Left ventricle myocardium inferior (tissue), 1 donor: ENCODE measurements around the gene NACAD. TPM values are rescaled to one million over a fixed set of nuclear protein-coding genes. Genes with fewer than 3 reads are reported as not detected.
A peak's percentile ranks its signal among the peaks of the same experiment; 100 is the strongest.

ENCODE experiments used
- DNase-seq: peaks from one replicate; pipeline ENCODE4 v3.0.0-alpha.2; 2020
- H3K27ac ChIP-seq: fragments of 200-600 bp; replicated peaks from 2 replicates; pipeline ENCODE4 v1.8.0; 2021
- H3K27me3 ChIP-seq: fragments of 200-600 bp; 2 replicates; pipeline ENCODE4 v1.8.0; 2021; ENCODE audit warnings: low read depth
- H3K36me3 ChIP-seq: fragments of 200-600 bp; 2 replicates; pipeline ENCODE4 v1.8.0; 2021
- H3K4me1 ChIP-seq: fragments of 200-600 bp; 2 replicates; pipeline ENCODE4 v1.8.0; 2021
- H3K4me3 ChIP-seq: fragments of 200-600 bp; 2 replicates; pipeline ENCODE4 v1.8.0; 2021; ENCODE audit warnings: mild to moderate bottlenecking, moderate library complexity
- H3K9me3 ChIP-seq: fragments of 200-600 bp; replicated peaks from 2 replicates; pipeline ENCODE4 v1.8.0; 2021
- intact Hi-C: fragments of 100-400 bp; cut with micrococcal nuclease; formaldehyde crosslinking; loops from one replicate; pipeline ENCODE4 v1.11.0; 2022
- total RNA-seq: library from RNA; stranded (reverse); fragmentation: NEBNext Ultra II Directional; extraction: Animal tissue kit (Norgen Biotek cat#: 25700); gene quantifications from one replicate; pipeline ENCODE4 v1.2.1, GENCODE V29; 2021
- TF ChIP-seq, protein P1 (sequence below): fragments of 200-600 bp; IDR thresholded peaks from 2 replicates; pipeline ENCODE4 v1.8.0; 2021; ENCODE audit warnings: antibody characterized with exemption, mild to moderate bottlenecking, borderline replicate concordance
- donor health status: DM: no; HTN: yes; CAD: no; lungs with severe emphysema.

The NACAD gene
- total RNA-seq, 1 donor from 2014 or later = 3.8 TPM

DNA sequence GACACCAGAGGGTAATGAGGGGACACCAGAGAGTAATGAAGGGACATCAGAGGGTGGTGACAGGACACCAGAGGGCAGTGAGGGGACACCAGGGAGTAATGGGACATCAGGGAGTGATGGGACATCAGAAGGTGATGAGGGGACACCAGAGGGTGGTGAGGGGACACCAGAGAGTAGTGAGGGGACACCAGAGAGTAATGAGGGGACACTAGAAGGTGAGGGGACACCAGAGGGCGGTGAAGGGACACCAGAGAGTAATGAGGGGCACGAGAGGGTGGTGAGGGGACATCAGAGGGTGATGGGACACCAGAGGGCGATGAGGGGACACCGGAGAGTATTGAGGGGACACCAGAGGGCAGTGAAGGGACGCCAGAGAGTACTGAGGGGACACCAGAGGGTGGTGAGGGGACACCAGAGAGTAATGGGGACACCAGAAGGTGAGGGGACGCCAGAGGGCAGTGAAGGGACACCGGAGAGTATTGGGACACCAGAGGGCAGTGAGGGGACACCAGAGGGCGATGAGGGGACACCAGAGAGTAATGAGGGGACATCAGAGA lies 10.6 kb downstream of the NACAD start:
- Histone ChIP-seq H3K4me1 (peaks cover 13% of the 10 kb centered on the region), H3K27me3 (no peaks in the 10 kb centered on the region), H3K9me3 (no peaks in the 10 kb centered on the region), H3K27ac (no peak overlapping the region), H3K4me3 (no peak overlapping the region), H3K36me3 (peaks cover 41% of the 10 kb centered on the region)
- TF ChIP-seq, protein P1, sequence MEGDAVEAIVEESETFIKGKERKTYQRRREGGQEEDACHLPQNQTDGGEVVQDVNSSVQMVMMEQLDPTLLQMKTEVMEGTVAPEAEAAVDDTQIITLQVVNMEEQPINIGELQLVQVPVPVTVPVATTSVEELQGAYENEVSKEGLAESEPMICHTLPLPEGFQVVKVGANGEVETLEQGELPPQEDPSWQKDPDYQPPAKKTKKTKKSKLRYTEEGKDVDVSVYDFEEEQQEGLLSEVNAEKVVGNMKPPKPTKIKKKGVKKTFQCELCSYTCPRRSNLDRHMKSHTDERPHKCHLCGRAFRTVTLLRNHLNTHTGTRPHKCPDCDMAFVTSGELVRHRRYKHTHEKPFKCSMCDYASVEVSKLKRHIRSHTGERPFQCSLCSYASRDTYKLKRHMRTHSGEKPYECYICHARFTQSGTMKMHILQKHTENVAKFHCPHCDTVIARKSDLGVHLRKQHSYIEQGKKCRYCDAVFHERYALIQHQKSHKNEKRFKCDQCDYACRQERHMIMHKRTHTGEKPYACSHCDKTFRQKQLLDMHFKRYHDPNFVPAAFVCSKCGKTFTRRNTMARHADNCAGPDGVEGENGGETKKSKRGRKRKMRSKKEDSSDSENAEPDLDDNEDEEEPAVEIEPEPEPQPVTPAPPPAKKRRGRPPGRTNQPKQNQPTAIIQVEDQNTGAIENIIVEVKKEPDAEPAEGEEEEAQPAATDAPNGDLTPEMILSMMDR = no peak
- intact Hi-C loops = no loop called here
- no peak for DNase-seq

DNA sequence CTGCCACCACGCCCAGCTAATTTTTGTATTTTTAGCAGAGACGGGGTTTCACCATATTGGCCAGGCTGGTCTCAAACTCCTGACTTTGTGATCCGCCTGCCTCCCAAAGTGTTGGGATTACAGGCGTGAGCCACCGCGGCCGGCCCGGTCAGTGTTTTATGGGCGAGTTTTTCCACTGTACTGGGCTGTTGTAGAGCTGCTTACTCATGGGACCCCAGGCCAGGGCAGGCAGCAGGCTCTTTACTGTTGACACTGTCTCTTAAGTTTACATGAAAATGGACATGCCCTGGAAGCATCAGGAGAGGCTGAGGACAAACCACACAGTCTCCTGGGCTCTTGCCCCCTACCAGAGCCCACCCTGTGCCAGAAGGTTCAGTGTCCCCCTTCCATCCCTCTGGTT lies 11.2 kb downstream of the NACAD start:
- intact Hi-C loops = no loop called here
- no peak for DNase-seq
- H3K36me3 ChIP-seq = peaks cover 47% of the 10 kb centered on the region

DNA sequence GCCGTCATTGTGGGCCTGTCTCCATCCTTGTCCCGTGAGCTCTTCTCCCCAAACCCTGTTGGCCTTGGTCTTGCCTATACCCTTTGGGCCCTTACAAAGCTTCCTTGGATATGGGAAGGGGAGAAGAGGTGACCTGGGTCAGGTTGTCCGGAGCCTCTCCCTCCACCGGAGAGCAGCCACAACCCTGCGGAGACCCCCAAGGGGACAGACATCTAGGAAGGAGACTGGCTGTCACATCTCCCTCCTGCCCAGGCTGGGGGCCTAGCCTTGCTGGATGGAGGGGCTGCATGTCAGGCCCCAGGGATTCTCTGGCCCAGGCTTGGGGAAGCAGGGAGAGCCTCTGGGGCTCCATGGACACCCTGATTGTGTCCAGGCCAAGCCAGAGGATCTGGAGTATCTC lies 11.8 kb downstream of the NACAD start:
- H3K36me3 ChIP-seq = peaks cover 54% of the 10 kb centered on the region
- no peak overlapping the region for H3K27ac ChIP-seq
- TF ChIP-seq, protein P1 = no peak
- intact Hi-C loops = no loop called here
- H3K27me3 ChIP-seq = no peaks in the 10 kb centered on the region
- H3K4me1 ChIP-seq = peaks cover 15% of the 10 kb centered on the region
- no peak overlapping the region for H3K4me3 ChIP-seq
- no peak for DNase-seq
- no peaks in the 10 kb centered on the region for H3K9me3 ChIP-seq

More for the DNA sequence above, 11.2 kb downstream of the NACAD start:
- Histone ChIP-seq H3K9me3 (no peaks in the 10 kb centered on the region), H3K4me3 (no peak overlapping the region), H3K27me3 (no peaks in the 10 kb centered on the region), H3K4me1 (peaks cover 15% of the 10 kb centered on the region), H3K27ac (no peak overlapping the region)
- TF ChIP-seq, protein P1 = no peak

DNA sequence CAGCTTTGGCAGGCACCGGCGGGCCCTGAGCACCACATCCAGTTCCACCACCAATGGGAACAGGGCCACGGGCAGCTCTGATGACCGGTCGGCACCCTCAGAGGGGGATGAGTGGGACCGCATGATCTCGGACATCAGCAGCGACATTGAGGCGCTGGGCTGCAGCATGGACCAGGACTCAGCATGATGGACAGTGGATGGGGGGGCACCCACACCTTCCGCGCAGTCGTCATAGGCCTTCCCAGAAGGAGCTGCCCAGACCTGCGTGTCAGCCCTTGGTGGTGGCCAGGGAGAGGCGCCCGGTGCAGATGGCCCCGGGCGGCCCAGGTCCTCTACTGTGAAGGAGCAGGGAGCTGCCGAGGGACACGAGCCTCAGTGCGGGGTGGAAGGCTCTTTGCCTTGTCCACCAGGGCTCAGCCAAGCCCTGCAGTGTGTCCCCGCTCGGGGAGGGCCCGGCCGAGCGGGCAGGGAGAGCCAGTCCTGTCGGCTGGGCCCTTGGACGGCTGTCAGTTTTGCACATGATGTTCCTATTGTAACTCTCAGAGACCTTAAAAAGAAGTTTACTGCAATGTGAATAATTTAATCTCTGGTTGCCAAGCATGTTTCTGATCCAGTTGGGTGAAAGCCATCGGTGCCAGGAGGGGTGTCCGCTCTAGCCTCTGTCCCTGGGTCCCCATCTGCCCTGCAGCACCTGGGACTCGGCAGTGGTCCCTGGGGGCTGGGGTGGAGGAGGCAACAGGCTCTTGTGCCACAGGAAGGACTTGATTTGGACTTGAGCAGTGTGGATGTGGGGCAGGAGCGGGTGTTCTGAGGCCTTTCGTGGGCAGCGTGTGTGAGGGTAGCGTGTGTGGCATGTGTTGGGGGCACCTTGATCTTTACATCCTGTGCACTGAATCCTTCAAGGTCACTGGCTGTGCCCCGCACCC lies 12.6 kb downstream of the NACAD start:
- Histone ChIP-seq H3K4me3 (no peak overlapping the region), H3K36me3 (peaks cover 62% of the 10 kb centered on the region), H3K4me1 (peaks cover 15% of the 10 kb centered on the region), H3K27ac (peak overlapping the region; percentile 23), H3K27me3 (no peaks in the 10 kb centered on the region), H3K9me3 (no peaks in the 10 kb centered on the region)
- DNase-seq = no peak
- intact Hi-C loops = no loop called here
- TF ChIP-seq, protein P1 = no peak

DNA sequence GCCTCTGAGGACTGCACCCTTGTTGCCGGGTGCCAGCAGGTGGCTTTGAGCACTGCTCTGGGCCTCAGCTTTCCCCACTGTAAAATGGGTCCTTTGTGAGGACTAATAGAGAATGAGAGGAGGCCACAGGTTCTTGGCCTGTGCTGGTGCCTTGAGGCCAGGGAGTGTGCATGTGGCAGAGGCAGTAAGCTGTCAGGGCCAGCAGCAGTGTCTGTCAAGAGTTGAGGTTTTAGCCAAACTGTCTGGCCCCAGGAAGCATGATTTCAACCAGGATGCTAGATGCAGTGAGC lies 13.5 kb downstream of the NACAD start:
- TF ChIP-seq, protein P1 = no peak

More for the DNA sequence above, 13.5 kb downstream of the NACAD start:
- intact Hi-C loops = no loop called here
- Histone ChIP-seq H3K27ac (no peak overlapping the region), H3K4me3 (no peak overlapping the region), H3K36me3 (peaks cover 69% of the 10 kb centered on the region), H3K9me3 (no peaks in the 10 kb centered on the region), H3K4me1 (peaks cover 15% of the 10 kb centered on the region), H3K27me3 (no peaks in the 10 kb centered on the region)
- no peak for DNase-seq
